ENCODE measurements around the gene SMAD3.

DNA sequence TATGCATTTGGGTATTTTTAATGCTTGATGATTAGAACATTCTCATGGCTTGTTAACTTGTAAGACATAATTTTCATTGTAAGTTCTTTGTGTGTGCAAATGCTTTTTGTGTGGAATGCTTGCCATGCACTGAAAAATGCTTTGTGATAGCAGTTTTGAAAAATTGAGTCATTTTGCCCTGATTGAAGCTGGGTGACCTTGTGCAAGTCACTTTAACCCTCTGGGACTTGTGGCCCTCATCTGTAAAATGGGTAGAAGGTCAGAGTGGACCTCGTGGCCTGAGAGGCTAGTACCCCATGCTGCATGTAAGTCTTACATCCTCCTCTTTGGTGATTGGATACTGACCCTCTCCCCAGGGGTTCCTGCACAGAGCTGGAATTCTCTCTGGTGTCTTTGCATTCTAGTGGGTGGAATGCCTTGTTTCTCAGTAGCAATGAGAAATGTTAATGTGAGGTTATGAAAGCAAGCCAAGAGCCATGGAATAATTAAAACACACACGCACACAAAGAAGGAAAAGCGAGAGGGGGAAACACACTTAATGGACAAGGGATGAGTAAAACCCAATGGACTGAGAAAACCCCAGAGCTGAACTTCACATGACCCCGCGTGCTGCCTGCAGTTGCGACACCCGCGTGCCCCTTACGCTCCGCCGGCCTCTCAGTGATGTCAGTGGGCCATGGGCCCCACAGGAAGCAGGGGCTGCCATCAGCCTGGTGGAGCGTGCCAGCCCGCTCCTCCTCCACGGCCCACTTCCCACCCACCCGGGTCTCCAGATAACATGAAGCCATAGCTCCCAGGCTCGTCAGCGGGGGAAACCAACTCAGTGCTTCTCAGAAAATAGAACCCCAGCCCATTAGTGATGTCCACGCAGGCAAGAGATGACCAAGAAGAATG, 44.0 kb downstream of the SMAD3 start:
- TF ChIP-seq, protein P1, sequence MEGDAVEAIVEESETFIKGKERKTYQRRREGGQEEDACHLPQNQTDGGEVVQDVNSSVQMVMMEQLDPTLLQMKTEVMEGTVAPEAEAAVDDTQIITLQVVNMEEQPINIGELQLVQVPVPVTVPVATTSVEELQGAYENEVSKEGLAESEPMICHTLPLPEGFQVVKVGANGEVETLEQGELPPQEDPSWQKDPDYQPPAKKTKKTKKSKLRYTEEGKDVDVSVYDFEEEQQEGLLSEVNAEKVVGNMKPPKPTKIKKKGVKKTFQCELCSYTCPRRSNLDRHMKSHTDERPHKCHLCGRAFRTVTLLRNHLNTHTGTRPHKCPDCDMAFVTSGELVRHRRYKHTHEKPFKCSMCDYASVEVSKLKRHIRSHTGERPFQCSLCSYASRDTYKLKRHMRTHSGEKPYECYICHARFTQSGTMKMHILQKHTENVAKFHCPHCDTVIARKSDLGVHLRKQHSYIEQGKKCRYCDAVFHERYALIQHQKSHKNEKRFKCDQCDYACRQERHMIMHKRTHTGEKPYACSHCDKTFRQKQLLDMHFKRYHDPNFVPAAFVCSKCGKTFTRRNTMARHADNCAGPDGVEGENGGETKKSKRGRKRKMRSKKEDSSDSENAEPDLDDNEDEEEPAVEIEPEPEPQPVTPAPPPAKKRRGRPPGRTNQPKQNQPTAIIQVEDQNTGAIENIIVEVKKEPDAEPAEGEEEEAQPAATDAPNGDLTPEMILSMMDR (conservative IDR thresholded peaks at IDR 0.05; ENCODE audit: low read length): no peak
- no peak for TF ChIP-seq EZH2phosphoT487 (IDR thresholded peaks at IDR 0.05; ENCODE audit: borderline replicate concordance, low read depth, low read length)
